MM.1S (cell line): ENCODE measurements around the gene LINGO3.

Source experiments
- EZH2 ChIP-seq: fragments of 300-600 bp; sonication (generic); optimal IDR thresholded peaks from 2 replicates; pipeline ENCODE3; 2017; ENCODE audit warnings: low read depth, mild to moderate bottlenecking, antibody characterized with exemption, low read length, mixed read lengths
- EZH2phosphoT487 ChIP-seq: fragments of 300-600 bp; sonication (generic); IDR thresholded peaks from 2 replicates; pipeline ENCODE4 v1.6.1; 2018; ENCODE audit warnings: antibody characterized with exemption, low read length
- TF ChIP-seq, protein P1 (sequence below): fragments of 300-600 bp; sonication (generic); IDR thresholded peaks from 2 replicates; pipeline ENCODE4 v1.5.1; 2016; ENCODE audit warnings: antibody characterized with exemption, low read length, mixed read lengths

- TF ChIP-seq, protein P1, sequence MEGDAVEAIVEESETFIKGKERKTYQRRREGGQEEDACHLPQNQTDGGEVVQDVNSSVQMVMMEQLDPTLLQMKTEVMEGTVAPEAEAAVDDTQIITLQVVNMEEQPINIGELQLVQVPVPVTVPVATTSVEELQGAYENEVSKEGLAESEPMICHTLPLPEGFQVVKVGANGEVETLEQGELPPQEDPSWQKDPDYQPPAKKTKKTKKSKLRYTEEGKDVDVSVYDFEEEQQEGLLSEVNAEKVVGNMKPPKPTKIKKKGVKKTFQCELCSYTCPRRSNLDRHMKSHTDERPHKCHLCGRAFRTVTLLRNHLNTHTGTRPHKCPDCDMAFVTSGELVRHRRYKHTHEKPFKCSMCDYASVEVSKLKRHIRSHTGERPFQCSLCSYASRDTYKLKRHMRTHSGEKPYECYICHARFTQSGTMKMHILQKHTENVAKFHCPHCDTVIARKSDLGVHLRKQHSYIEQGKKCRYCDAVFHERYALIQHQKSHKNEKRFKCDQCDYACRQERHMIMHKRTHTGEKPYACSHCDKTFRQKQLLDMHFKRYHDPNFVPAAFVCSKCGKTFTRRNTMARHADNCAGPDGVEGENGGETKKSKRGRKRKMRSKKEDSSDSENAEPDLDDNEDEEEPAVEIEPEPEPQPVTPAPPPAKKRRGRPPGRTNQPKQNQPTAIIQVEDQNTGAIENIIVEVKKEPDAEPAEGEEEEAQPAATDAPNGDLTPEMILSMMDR: no peak
- TF ChIP-seq EZH2 (no peak), EZH2phosphoT487 (no peak)
Measured at GRCh38 chr19:2320049-2320448, 12.1 kb upstream of the LINGO3 start.
